Measurements from ENCODE around the gene TACO1.

Gene TACO1

DNA sequence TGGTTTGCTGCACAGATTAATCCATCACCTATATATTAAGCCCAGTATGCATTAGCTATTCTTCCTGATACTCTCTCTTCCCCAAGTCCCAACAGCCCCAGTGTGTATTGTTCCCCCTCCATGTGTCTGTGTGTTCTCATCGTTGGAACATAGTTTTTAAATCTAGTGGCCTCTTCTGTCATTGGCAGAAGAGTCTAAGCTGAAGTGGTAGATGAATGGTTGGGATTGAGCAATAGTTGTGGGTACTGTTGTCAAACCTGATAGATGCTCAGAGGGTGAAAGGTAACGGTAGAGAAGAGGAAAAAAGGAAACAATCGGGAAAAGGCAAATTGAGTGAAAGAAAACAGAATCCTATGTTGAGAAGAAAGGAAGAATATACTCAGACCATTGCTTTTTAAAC lies 51.4 kb downstream of the TACO1 start:
- H3K4me3 ChIP-seq (ENCODE audit: low read depth, low read length): no peak overlapping the region
- DNase-seq (ENCODE audit: low read depth): no peak
- TF ChIP-seq MYC (IDR thresholded peaks at IDR 0.05; ENCODE audit: low read depth, low read length): no peak
- TF ChIP-seq POLR2A (IDR thresholded peaks at IDR 0.05; ENCODE audit: extremely low read depth, insufficient read length): no peak
- TF ChIP-seq, protein P1, sequence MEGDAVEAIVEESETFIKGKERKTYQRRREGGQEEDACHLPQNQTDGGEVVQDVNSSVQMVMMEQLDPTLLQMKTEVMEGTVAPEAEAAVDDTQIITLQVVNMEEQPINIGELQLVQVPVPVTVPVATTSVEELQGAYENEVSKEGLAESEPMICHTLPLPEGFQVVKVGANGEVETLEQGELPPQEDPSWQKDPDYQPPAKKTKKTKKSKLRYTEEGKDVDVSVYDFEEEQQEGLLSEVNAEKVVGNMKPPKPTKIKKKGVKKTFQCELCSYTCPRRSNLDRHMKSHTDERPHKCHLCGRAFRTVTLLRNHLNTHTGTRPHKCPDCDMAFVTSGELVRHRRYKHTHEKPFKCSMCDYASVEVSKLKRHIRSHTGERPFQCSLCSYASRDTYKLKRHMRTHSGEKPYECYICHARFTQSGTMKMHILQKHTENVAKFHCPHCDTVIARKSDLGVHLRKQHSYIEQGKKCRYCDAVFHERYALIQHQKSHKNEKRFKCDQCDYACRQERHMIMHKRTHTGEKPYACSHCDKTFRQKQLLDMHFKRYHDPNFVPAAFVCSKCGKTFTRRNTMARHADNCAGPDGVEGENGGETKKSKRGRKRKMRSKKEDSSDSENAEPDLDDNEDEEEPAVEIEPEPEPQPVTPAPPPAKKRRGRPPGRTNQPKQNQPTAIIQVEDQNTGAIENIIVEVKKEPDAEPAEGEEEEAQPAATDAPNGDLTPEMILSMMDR (IDR thresholded peaks at IDR 0.05; ENCODE audit: low read depth, low read length): no peak
- TF ChIP-seq, protein P2, sequence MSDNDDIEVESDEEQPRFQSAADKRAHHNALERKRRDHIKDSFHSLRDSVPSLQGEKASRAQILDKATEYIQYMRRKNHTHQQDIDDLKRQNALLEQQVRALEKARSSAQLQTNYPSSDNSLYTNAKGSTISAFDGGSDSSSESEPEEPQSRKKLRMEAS (IDR thresholded peaks at IDR 0.05; ENCODE audit: low read depth, low read length): no peak

DNA sequence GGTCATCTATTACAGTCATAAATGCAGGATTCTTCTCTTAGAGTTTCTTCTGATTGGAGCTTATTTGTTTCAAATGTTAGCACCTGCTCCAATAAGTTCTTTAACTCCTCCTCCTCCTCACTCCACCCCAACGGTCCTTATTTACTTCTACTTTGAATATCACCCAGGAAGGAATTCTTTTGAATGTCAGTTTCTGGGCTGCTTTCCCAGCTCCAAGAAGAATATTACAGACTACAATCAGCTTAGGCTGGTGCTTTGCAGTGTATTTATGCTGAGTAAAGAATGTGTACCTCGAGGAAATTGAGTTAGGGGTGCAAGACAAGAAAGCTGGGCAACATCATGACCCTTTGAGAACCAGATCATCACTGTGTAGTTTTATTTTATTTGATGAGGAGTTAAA lies 52.4 kb downstream of the TACO1 start:
- H3K4me3 ChIP-seq (ENCODE audit: low read depth, low read length): no peak overlapping the region
- TF ChIP-seq, protein P1 (IDR thresholded peaks at IDR 0.05; ENCODE audit: low read depth, low read length): no peak
- no peak for DNase-seq (ENCODE audit: low read depth)

DNA sequence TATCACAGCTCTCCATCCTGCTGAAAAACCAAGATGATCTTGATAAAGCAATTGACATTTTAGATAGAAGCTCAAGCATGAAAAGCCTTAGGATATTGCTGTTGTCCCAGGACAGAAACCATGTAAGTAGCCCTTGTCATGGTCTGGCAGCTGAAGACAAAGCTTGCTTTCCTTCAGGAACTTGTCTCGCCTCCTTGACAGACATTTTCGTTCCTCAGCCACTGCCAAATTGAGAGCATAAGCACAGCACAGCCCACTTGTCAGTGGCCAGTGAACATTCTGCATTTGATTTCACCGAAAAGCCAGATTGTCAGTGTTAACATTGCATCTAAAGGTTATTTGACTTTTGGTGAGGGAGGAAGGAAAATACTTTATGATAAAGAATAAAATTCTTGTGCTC lies 57.1 kb downstream of the TACO1 start:
- DNase-seq (ENCODE audit: low read depth): no peak
- TF ChIP-seq POLR2A (IDR thresholded peaks at IDR 0.05; ENCODE audit: extremely low read depth, insufficient read length) (no peak), MYC (IDR thresholded peaks at IDR 0.05; ENCODE audit: low read depth, low read length) (no peak)
- TF ChIP-seq, protein P1 (IDR thresholded peaks at IDR 0.05; ENCODE audit: low read depth, low read length): no peak
- TF ChIP-seq, protein P2 (IDR thresholded peaks at IDR 0.05; ENCODE audit: low read depth, low read length): no peak
- no peak overlapping the region for H3K4me3 ChIP-seq (ENCODE audit: low read depth, low read length)
